ENCODE results near the gene CEP72.

- TF ChIP-seq, protein P1, sequence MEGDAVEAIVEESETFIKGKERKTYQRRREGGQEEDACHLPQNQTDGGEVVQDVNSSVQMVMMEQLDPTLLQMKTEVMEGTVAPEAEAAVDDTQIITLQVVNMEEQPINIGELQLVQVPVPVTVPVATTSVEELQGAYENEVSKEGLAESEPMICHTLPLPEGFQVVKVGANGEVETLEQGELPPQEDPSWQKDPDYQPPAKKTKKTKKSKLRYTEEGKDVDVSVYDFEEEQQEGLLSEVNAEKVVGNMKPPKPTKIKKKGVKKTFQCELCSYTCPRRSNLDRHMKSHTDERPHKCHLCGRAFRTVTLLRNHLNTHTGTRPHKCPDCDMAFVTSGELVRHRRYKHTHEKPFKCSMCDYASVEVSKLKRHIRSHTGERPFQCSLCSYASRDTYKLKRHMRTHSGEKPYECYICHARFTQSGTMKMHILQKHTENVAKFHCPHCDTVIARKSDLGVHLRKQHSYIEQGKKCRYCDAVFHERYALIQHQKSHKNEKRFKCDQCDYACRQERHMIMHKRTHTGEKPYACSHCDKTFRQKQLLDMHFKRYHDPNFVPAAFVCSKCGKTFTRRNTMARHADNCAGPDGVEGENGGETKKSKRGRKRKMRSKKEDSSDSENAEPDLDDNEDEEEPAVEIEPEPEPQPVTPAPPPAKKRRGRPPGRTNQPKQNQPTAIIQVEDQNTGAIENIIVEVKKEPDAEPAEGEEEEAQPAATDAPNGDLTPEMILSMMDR (optimal IDR thresholded peaks at IDR 0.05 in 1 of 3, IDR thresholded peaks at IDR 0.05 in 1 of 3, conservative IDR thresholded peaks at IDR 0.05 in 1 of 3; ENCODE audit: extremely low read depth in 1 of 3, insufficient read depth in 2 of 3, low read length in 3 of 3) = no peak
- TF ChIP-seq EZH2 (IDR thresholded peaks at IDR 0.05; ENCODE audit: low read length) = no peak
These were observed 23.0 kb upstream of the CEP72 start for GRCh38 chr5:589173-589572.

Data from keratinocyte (primary cell).